Central memory CD8-positive, alpha-beta T cell (primary cell): ENCODE data around the gene ARID1B.

Experiments
- ATAC-seq: fragments of 150-1000 bp; cut with Tn5 transposase; replicated peaks from 2 replicates; pipeline ENCODE4 v1.10.0; 2022; ENCODE audit warnings: mild to moderate bottlenecking, moderate FRiP score, moderate number of reproducible peaks; ENCODE audit not compliant: poor library complexity, severe bottlenecking; ENCODE audit errors: extremely low read depth
- DNase-seq, 2 donors: peaks; one replicate each; pipeline ENCODE4 v3.0.0; 2021; ENCODE audit warnings: low spot score in 2 of 2
- H3K27ac Mint-ChIP-seq: one replicate; pipeline ENCODE4 v1.8.0; 2022; ENCODE audit warnings: low read depth, mild to moderate bottlenecking, moderate library complexity, mixed read lengths
- H3K27me3 Mint-ChIP-seq: one replicate; pipeline ENCODE4 v1.8.0; 2022; ENCODE audit warnings: mixed read lengths
- H3K36me3 Mint-ChIP-seq: one replicate; pipeline ENCODE4 v1.8.0; 2022; ENCODE audit warnings: mild to moderate bottlenecking, moderate library complexity, mixed read lengths; ENCODE audit not compliant: insufficient read depth
- H3K4me1 Mint-ChIP-seq: one replicate; pipeline ENCODE4 v1.8.0; 2022; ENCODE audit warnings: mixed read lengths
- H3K4me3 Mint-ChIP-seq: one replicate; pipeline ENCODE4 v1.8.0; 2022; ENCODE audit warnings: mild to moderate bottlenecking, moderate library complexity, mixed read lengths
- H3K9me3 Mint-ChIP-seq: one replicate; pipeline ENCODE4 v1.8.0; 2022; ENCODE audit warnings: mixed read lengths

ARID1B gene

GRCh38 chr6:157119502-157120027 is 342.4 kb downstream of the ARID1B start:
- ATAC-seq (no peak), DNase-seq (no peak)
- Mint-ChIP-seq H3K36me3 (peaks cover 4% of the 10 kb centered on the region), H3K4me3 (no peak overlapping the region), H3K27ac (no peak overlapping the region), H3K4me1 (peaks cover 20% of the 10 kb centered on the region), H3K9me3 (no peaks in the 10 kb centered on the region), H3K27me3 (no peaks in the 10 kb centered on the region)

DNA sequence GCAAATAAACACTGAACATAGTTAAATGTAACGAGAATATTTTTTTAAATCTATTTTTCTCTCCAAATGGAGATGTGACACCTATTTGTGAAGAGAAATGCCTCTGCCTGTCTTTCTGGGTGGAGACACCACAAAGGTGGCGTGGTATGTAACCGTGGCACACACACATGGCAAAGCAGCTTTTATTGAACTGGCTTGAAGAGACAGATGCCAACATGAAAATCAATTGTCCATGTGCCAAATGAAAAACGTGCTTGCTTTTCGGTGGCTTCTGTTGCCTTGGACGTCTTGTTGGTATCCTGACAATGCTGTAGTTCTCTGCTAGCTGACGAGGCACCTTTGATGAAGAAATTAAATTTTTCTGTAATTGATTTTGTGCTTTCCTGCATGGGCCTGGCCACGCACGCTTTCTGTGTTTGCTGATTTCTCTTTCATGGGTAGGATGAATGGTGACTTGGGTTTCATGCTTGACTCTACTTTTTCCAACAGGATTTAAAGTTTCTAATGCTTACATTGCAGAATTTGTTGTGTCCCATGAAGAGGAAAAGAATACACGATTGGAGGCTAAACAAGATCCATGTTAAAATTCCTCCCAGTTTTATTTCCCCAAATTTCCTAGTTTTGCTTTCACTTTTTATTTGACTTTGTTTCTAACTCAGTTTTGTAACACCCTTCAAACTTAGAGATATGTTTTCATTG is 343.5 kb downstream of the ARID1B start:
- Mint-ChIP-seq H3K9me3 (no peaks in the 10 kb centered on the region), H3K4me3 (no peak overlapping the region), H3K27ac (no peak overlapping the region), H3K27me3 (no peaks in the 10 kb centered on the region), H3K36me3 (peaks cover 1% of the 10 kb centered on the region), H3K4me1 (peaks cover 18% of the 10 kb centered on the region)
- ATAC-seq = no peak
- no peak for DNase-seq

GRCh38 chr6:157121897-157122296 is 344.7 kb downstream of the ARID1B start:
- Mint-ChIP-seq H3K9me3 (no peaks in the 10 kb centered on the region), H3K4me3 (no peak overlapping the region)

GRCh38 chr6:157123234-157123633 is 346.1 kb downstream of the ARID1B start:
- DNase-seq (no peak), ATAC-seq (no peak)
- no peak overlapping the region for H3K4me3 Mint-ChIP-seq
- peaks cover 2% of the 10 kb centered on the region for H3K36me3 Mint-ChIP-seq
- no peaks in the 10 kb centered on the region for H3K9me3 Mint-ChIP-seq
- H3K4me1 Mint-ChIP-seq = peaks cover 21% of the 10 kb centered on the region
- no peaks in the 10 kb centered on the region for H3K27me3 Mint-ChIP-seq
- H3K27ac Mint-ChIP-seq = no peak overlapping the region

More at GRCh38 chr6:157121897-157122296, 344.7 kb downstream of the ARID1B start:
- Mint-ChIP-seq H3K4me1 (peaks cover 18% of the 10 kb centered on the region), H3K27ac (no peak overlapping the region), H3K36me3 (peaks cover 1% of the 10 kb centered on the region), H3K27me3 (no peaks in the 10 kb centered on the region)
- DNase-seq (no peak), ATAC-seq (no peak)

- Mint-ChIP-seq H3K27me3 (no peaks in the 10 kb centered on the region), H3K27ac (no peak overlapping the region), H3K4me1 (peaks cover 20% of the 10 kb centered on the region), H3K36me3 (peaks cover 6% of the 10 kb centered on the region), H3K4me3 (no peak overlapping the region), H3K9me3 (no peaks in the 10 kb centered on the region)
- no peak for ATAC-seq
- DNase-seq = no peak
These were observed 347.5 kb downstream of the ARID1B start for GRCh38 chr6:157124485-157125254.

DNA sequence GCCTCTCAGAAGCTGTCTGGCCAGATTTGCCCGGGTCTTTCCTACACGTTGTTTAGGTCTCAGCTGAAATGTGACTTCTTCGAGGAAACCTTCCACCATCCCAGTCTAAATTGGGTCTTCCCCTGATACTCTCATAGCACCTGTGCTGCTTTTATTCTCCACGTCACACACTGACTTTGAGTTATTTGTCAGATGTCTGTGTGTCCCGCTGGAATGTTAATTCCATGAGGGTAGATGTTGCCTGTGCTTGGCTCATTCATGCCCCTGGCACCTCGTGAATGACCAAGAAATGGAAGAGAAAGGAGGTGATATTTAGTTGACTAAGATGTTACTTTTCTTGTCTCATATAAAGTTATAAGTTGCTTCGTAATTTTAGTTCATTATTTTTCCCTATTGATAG is 348.4 kb downstream of the ARID1B start:
- Mint-ChIP-seq H3K27ac (no peak overlapping the region), H3K4me3 (no peak overlapping the region), H3K4me1 (peaks cover 15% of the 10 kb centered on the region), H3K36me3 (peaks cover 9% of the 10 kb centered on the region), H3K27me3 (no peaks in the 10 kb centered on the region), H3K9me3 (no peaks in the 10 kb centered on the region)
- no peak for DNase-seq
- ATAC-seq = no peak

DNA sequence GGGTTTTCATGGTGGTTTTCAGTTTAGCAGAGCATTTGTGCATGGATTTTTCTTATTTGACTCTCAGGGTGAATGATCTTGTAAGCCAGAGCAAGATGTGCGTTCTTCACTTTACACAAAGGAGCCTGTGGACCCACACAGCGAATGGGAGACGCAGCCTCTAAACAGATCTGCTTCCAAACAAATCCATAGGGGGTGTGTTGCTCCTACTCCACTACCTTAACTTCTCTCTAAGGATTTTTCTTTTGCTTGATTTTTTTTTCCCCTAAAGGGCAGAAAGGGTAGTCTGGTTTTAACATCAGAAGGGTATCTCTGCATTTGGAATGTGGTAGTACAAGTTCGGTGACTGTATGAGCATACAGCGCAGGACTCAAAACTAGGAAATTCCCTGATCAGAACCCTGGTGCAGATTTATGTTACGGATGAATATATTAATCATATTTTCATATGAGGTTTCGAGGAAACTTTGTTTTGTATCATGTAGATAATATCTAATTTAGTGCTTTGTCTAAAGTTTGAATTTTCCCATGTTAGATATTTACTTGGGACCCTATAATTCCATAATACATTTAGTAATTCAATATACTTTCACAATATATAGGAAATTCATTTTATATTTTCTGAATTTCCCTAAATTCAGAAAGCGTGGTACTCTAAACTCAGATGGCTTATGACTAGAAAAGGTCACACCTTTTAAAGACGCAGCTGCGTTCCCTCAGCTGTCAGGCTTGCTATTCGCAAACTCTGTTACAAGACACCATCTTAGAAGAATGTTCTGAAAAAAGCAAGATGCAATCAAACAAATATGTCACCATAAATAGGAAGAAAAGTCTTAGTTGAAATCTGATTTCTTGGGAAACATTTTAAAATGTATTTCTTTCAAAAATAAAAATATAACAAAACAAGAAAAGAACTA is 349.3 kb downstream of the ARID1B start:
- Mint-ChIP-seq H3K27me3 (no peaks in the 10 kb centered on the region), H3K4me1 (peaks cover 21% of the 10 kb centered on the region), H3K27ac (no peak overlapping the region), H3K36me3 (peaks cover 9% of the 10 kb centered on the region), H3K4me3 (no peak overlapping the region), H3K9me3 (no peaks in the 10 kb centered on the region)
- DNase-seq (no peak), ATAC-seq (no peak)

DNA sequence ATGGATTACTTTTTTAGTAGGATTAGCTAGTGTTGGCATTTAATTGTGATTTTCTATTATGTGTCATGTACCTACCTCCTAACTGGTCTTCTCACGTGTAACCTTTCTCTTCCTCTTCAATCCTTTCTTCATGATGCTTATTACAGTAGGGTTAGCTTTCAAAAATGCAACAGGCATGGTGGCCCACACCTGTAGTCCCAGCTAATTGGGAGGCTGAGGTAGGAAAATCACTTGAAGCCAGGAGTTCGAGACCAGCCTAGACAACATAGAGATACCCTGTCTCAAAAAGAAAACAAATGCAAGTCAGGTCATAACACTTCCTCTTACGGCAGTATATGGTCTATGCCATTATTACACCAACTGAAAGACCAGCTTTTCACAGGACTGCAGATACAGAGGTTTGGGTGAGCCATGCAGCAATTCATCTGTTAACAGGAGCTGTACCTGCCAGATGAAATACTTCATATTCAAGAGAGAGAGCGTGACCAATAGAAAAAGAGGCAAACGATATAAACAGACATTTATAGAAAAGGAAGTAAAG is 351.1 kb downstream of the ARID1B start:
- H3K27me3 Mint-ChIP-seq = no peaks in the 10 kb centered on the region
- no peak overlapping the region for H3K27ac Mint-ChIP-seq
- DNase-seq (no peak), ATAC-seq (no peak)
- H3K4me1 Mint-ChIP-seq = peaks cover 22% of the 10 kb centered on the region
- no peaks in the 10 kb centered on the region for H3K9me3 Mint-ChIP-seq
- no peak overlapping the region for H3K4me3 Mint-ChIP-seq
- peaks cover 10% of the 10 kb centered on the region for H3K36me3 Mint-ChIP-seq

- no peak for DNase-seq
These were observed 354.1 kb downstream of the ARID1B start for GRCh38 chr6:157131250-157131649.

GRCh38 chr6:157133856-157134255 is 356.7 kb downstream of the ARID1B start:
- no peak for ATAC-seq
- no peak for DNase-seq
- Mint-ChIP-seq H3K27me3 (no peaks in the 10 kb centered on the region), H3K9me3 (no peaks in the 10 kb centered on the region), H3K4me3 (no peak overlapping the region), H3K27ac (no peak overlapping the region), H3K4me1 (peaks cover 17% of the 10 kb centered on the region), H3K36me3 (peaks cover 16% of the 10 kb centered on the region)

More at GRCh38 chr6:157131250-157131649, 354.1 kb downstream of the ARID1B start:
- Mint-ChIP-seq H3K9me3 (no peaks in the 10 kb centered on the region), H3K4me3 (no peak overlapping the region), H3K4me1 (peaks cover 22% of the 10 kb centered on the region), H3K27ac (no peak overlapping the region), H3K27me3 (no peaks in the 10 kb centered on the region), H3K36me3 (peaks cover 15% of the 10 kb centered on the region)
- no peak for ATAC-seq

GRCh38 chr6:157134402-157135047 is 357.3 kb downstream of the ARID1B start:
- H3K36me3 Mint-ChIP-seq = peaks cover 16% of the 10 kb centered on the region
- H3K27me3 Mint-ChIP-seq = no peaks in the 10 kb centered on the region
- no peak overlapping the region for H3K4me3 Mint-ChIP-seq
- no peak for DNase-seq
- peaks cover 12% of the 10 kb centered on the region for H3K4me1 Mint-ChIP-seq
- ATAC-seq = no peak
- no peak overlapping the region for H3K27ac Mint-ChIP-seq
- no peaks in the 10 kb centered on the region for H3K9me3 Mint-ChIP-seq

GRCh38 chr6:157135691-157136090 is 358.5 kb downstream of the ARID1B start:
- DNase-seq = no peak
- Mint-ChIP-seq H3K9me3 (no peaks in the 10 kb centered on the region), H3K4me3 (no peak overlapping the region), H3K27ac (peak overlapping the region; percentile 21), H3K27me3 (no peaks in the 10 kb centered on the region), H3K36me3 (peaks cover 17% of the 10 kb centered on the region), H3K4me1 (peaks cover 12% of the 10 kb centered on the region)
- ATAC-seq = no peak
